ENCODE data around the gene RFPL3. TPM values are rescaled to one million over a fixed set of nuclear protein-coding genes. Genes with fewer than 3 reads are reported as not detected.
"Not testable (repeated sequence)": the region's sequence is repeated elsewhere in the genome, so short reads cannot be mapped to it uniquely, and the experiment has no call there.

Gene RFPL3
- total RNA-seq, 1 donor from 2014 or later: not detected

- no peak overlapping the region for H3K4me3 ChIP-seq (ENCODE audit: insufficient read depth, low read depth, low read length)
- no peak for FAIRE-seq
Observed at GRCh38 chr22:32342977-32343376, 14.7 kb upstream of the RFPL3 start.

DNA sequence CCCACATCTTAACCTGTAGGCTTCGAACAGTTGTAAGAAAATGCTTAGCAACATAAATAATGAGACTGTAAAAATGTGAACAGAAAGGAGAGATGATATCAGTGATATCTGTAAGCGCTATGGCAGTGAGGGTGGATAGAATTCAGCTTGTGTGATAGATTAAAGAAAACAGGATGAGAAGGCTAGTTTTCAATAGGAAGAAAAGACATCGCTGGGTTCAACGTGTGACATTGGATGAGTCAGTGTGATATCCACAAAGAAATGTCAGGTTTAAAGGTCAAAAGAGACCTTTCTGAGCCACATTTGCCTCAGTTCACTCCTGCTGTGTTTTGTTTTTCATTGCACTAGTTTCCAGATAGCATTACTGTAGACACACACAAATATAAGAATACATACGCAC, 13.7 kb upstream of the RFPL3 start:
- Mint-ChIP-seq H3K27ac (ENCODE audit: unreplicated experiment) (no peak overlapping the region), H3K4me1 (ENCODE audit: low read depth, unreplicated experiment) (no peaks in the 10 kb centered on the region), H3K9me3 (ENCODE audit: unreplicated experiment) (peaks cover 9% of the 10 kb centered on the region), H3K4me3 (ENCODE audit: unreplicated experiment) (no peak overlapping the region), H3K36me3 (ENCODE audit: low read depth, unreplicated experiment) (no peaks in the 10 kb centered on the region), H3K27me3 (ENCODE audit: low read depth, unreplicated experiment) (peaks cover 20% of the 10 kb centered on the region)
- FAIRE-seq (no peak), DNase-seq (ENCODE audit: low read depth) (no peak)
- Histone ChIP-seq H3K9ac (ENCODE audit: low read length) (no peak overlapping the region), H3K4me2 (ENCODE audit: low read length) (no peak overlapping the region), H3K4me1 (ENCODE audit: insufficient read depth, low read length) (no peaks in the 10 kb centered on the region), H3K36me3 (ENCODE audit: insufficient read depth, low read length) (no peaks in the 10 kb centered on the region), H4K20me1 (ENCODE audit: insufficient read depth, low read length) (no peaks in the 10 kb centered on the region), H2AFZ (ENCODE audit: low read depth, low read length) (no peak overlapping the region), H3K79me2 (ENCODE audit: insufficient read depth, low read length) (no peaks in the 10 kb centered on the region), H3K27ac (ENCODE audit: low read depth, low read length) (no peak overlapping the region), H3K9me3 (ENCODE audit: insufficient read depth, low read depth, low read length) (no peaks in the 10 kb centered on the region), H3K4me3 (ENCODE audit: insufficient read depth, low read depth, low read length) (no peak overlapping the region), H3K27me3 (ENCODE audit: insufficient read depth, low read length) (no peaks in the 10 kb centered on the region)
- TF ChIP-seq EZH2 (IDR thresholded peaks at IDR 0.05; ENCODE audit: insufficient read depth, low read length): no peak
- no peak for TF ChIP-seq CTCF (IDR thresholded peaks at IDR 0.05; ENCODE audit: insufficient read depth, low read depth, low read length)

More at GRCh38 chr22:32342977-32343376, 14.7 kb upstream of the RFPL3 start:
- no peak for DNase-seq (ENCODE audit: low read depth)
- Histone ChIP-seq H3K9me3 (ENCODE audit: insufficient read depth, low read depth, low read length) (no peaks in the 10 kb centered on the region), H3K27me3 (ENCODE audit: insufficient read depth, low read length) (no peaks in the 10 kb centered on the region), H3K79me2 (ENCODE audit: insufficient read depth, low read length) (no peaks in the 10 kb centered on the region), H3K4me1 (ENCODE audit: insufficient read depth, low read length) (no peaks in the 10 kb centered on the region), H3K9ac (ENCODE audit: low read length) (no peak overlapping the region), H3K36me3 (ENCODE audit: insufficient read depth, low read length) (no peaks in the 10 kb centered on the region), H3K27ac (ENCODE audit: low read depth, low read length) (no peak overlapping the region), H3K4me2 (ENCODE audit: low read length) (no peak overlapping the region), H4K20me1 (ENCODE audit: insufficient read depth, low read length) (no peaks in the 10 kb centered on the region), H2AFZ (ENCODE audit: low read depth, low read length) (no peak overlapping the region)
- Mint-ChIP-seq H3K36me3 (ENCODE audit: low read depth, unreplicated experiment) (no peaks in the 10 kb centered on the region), H3K4me3 (ENCODE audit: unreplicated experiment) (no peak overlapping the region), H3K4me1 (ENCODE audit: low read depth, unreplicated experiment) (no peaks in the 10 kb centered on the region), H3K27me3 (ENCODE audit: low read depth, unreplicated experiment) (peaks cover 22% of the 10 kb centered on the region), H3K27ac (ENCODE audit: unreplicated experiment) (no peak overlapping the region), H3K9me3 (ENCODE audit: unreplicated experiment) (peaks cover 9% of the 10 kb centered on the region)
- TF ChIP-seq CTCF (IDR thresholded peaks at IDR 0.05; ENCODE audit: insufficient read depth, low read depth, low read length) (no peak), EZH2 (IDR thresholded peaks at IDR 0.05; ENCODE audit: insufficient read depth, low read length) (no peak)

GRCh38 chr22:32348031-32348611, 9.5 kb upstream of the RFPL3 start:
- no peak overlapping the region for H3K27ac Mint-ChIP-seq (ENCODE audit: unreplicated experiment)

DNA sequence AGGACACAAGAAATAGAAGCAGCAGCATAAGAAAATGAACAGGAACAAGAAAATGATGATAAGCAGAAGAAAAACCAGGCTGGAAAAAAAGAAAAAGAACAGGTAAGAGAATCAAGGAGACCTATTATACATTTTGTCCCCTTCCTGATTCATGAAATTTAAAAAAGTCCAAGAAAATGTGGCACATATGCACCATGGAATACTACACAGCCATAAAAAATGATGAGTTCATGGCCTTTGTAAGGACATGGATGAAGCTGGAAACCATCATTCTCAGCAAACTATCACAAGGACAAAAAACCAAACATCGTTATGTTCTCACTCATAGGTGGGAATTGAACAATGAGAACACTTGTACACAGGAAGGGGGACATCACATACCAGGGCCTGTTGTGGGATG, 5.8 kb upstream of the RFPL3 start:
- not testable (repeated sequence) for H3K9ac ChIP-seq (ENCODE audit: low read length); H3K4me3 Mint-ChIP-seq (ENCODE audit: unreplicated experiment); H3K27me3 ChIP-seq (ENCODE audit: insufficient read depth, low read length); H3K27ac Mint-ChIP-seq (ENCODE audit: unreplicated experiment); H3K27me3 Mint-ChIP-seq (ENCODE audit: low read depth, unreplicated experiment); H3K9me3 Mint-ChIP-seq (ENCODE audit: unreplicated experiment); H3K4me3 ChIP-seq (ENCODE audit: insufficient read depth, low read depth, low read length); H3K36me3 Mint-ChIP-seq (ENCODE audit: low read depth, unreplicated experiment); H3K9me3 ChIP-seq (ENCODE audit: insufficient read depth, low read depth, low read length); H3K79me2 ChIP-seq (ENCODE audit: insufficient read depth, low read length); H3K4me2 ChIP-seq (ENCODE audit: low read length); H4K20me1 ChIP-seq (ENCODE audit: insufficient read depth, low read length); H3K27ac ChIP-seq (ENCODE audit: low read depth, low read length); H3K36me3 ChIP-seq (ENCODE audit: insufficient read depth, low read length); FAIRE-seq; H2AFZ ChIP-seq (ENCODE audit: low read depth, low read length); DNase-seq (ENCODE audit: low read depth); H3K4me1 Mint-ChIP-seq (ENCODE audit: low read depth, unreplicated experiment); H3K4me1 ChIP-seq (ENCODE audit: insufficient read depth, low read length)

More at GRCh38 chr22:32348031-32348611, 9.5 kb upstream of the RFPL3 start:
- no peak overlapping the region for H3K4me3 Mint-ChIP-seq (ENCODE audit: unreplicated experiment)
- no peaks in the 10 kb centered on the region for H3K4me1 Mint-ChIP-seq (ENCODE audit: low read depth, unreplicated experiment)
- Histone ChIP-seq H4K20me1 (ENCODE audit: insufficient read depth, low read length) (no peaks in the 10 kb centered on the region), H3K4me1 (ENCODE audit: insufficient read depth, low read length) (no peaks in the 10 kb centered on the region), H2AFZ (ENCODE audit: low read depth, low read length) (no peak overlapping the region), H3K4me3 (ENCODE audit: insufficient read depth, low read depth, low read length) (no peak overlapping the region), H3K27me3 (ENCODE audit: insufficient read depth, low read length) (no peaks in the 10 kb centered on the region), H3K4me2 (ENCODE audit: low read length) (no peak overlapping the region), H3K9ac (ENCODE audit: low read length) (no peak overlapping the region), H3K79me2 (ENCODE audit: insufficient read depth, low read length) (no peaks in the 10 kb centered on the region), H3K9me3 (ENCODE audit: insufficient read depth, low read depth, low read length) (no peaks in the 10 kb centered on the region), H3K36me3 (ENCODE audit: insufficient read depth, low read length) (no peaks in the 10 kb centered on the region), H3K27ac (ENCODE audit: low read depth, low read length) (no peak overlapping the region)
- no peaks in the 10 kb centered on the region for H3K36me3 Mint-ChIP-seq (ENCODE audit: low read depth, unreplicated experiment)
- no peaks in the 10 kb centered on the region for H3K27me3 Mint-ChIP-seq (ENCODE audit: low read depth, unreplicated experiment)
- DNase-seq (ENCODE audit: low read depth): no peak
- H3K9me3 Mint-ChIP-seq (ENCODE audit: unreplicated experiment): peaks cover 3% of the 10 kb centered on the region
- no peak for FAIRE-seq
- no peak for TF ChIP-seq CTCF (IDR thresholded peaks at IDR 0.05; ENCODE audit: insufficient read depth, low read depth, low read length)
- TF ChIP-seq EZH2 (IDR thresholded peaks at IDR 0.05; ENCODE audit: insufficient read depth, low read length): no peak
